ENCODE measurements around the gene IFNL4. TPM values are rescaled to one million over a fixed set of nuclear protein-coding genes. Genes with fewer than 3 reads are reported as not detected.

The IFNL4 gene
- total and polyA plus RNA-seq, 9 of the 15 experiments (the other 6 are each of a cell fraction or from before 2014, with no cell fraction given), result not detected

GRCh38 chr19:39251846-39252245, 3.2 kb upstream of the IFNL4 start:
- no peaks in the 10 kb centered on the region for H3K36me3 ChIP-seq (ENCODE audit: control insufficient read depth, insufficient read depth, low read length)
- ATAC-seq (no peak), FAIRE-seq (peak; percentile 55), DNase-seq (ENCODE audit: extremely low read depth in 1 of 4, low spot score in 3 of 4) (peak in 1 of 4 experiments; percentile 26)
- in situ Hi-C loops (cut with MboI), result no loop called here
- BruUV-seq (replicated peaks), result no TSS peak
- CTCF ChIA-PET (ENCODE audit: low intra/inter-chr PET ratio), result no interaction called here
- no peak overlapping the region for H3K9ac ChIP-seq (ENCODE audit: insufficient read depth in 1 of 2, low read depth in 2 of 2, low read length in 2 of 2)
- no peak overlapping the region for H3K4me2 ChIP-seq (ENCODE audit: insufficient read depth, low read length)
- H3K79me2 ChIP-seq (ENCODE audit: control insufficient read depth, insufficient read depth, low read length), result no peaks in the 10 kb centered on the region
- POLR2A ChIA-PET, result interaction anchor here (0.5 to 1.0 kb wide), 2 partner anchors 29 to 40 kb away, joined by 3 read pairs; no protein-coding TSS in a partner anchor
- no peak overlapping the region for H3K4me3 ChIP-seq
- H3K27me3 ChIP-seq (ENCODE audit: control insufficient read depth in 2 of 2, insufficient read depth in 2 of 2, low read length in 2 of 2), result no peaks in the 10 kb centered on the region
- TF ChIP-seq, protein P1, sequence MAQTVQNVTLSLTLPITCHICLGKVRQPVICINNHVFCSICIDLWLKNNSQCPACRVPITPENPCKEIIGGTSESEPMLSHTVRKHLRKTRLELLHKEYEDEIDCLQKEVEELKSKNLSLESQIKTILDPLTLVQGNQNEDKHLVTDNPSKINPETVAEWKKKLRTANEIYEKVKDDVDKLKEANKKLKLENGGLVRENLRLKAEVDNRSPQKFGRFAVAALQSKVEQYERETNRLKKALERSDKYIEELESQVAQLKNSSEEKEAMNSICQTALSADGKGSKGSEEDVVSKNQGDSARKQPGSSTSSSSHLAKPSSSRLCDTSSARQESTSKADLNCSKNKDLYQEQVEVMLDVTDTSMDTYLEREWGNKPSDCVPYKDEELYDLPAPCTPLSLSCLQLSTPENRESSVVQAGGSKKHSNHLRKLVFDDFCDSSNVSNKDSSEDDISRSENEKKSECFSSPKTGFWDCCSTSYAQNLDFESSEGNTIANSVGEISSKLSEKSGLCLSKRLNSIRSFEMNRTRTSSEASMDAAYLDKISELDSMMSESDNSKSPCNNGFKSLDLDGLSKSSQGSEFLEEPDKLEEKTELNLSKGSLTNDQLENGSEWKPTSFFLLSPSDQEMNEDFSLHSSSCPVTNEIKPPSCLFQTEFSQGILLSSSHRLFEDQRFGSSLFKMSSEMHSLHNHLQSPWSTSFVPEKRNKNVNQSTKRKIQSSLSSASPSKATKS (CRISPR knock-in tag; IDR thresholded peaks at IDR 0.05), result no peak
- TF ChIP-seq RBM25 (IDR thresholded peaks at IDR 0.05; ENCODE audit: low read depth, low read length, severe bottlenecking) (peak; percentile 18), ZKSCAN8 (CRISPR knock-in tag; IDR thresholded peaks at IDR 0.05) (peak; percentile 2; the same call in 1 of the 2 replicates), CXXC5 (CRISPR knock-in tag; IDR thresholded peaks at IDR 0.05) (peak; percentile 17)
- H2AFZ ChIP-seq (ENCODE audit: low read depth, low read length), result peak overlapping the region; percentile 52
- H3K4me1 ChIP-seq (replicated peaks in 1 of 2; ENCODE audit: control insufficient read depth in 2 of 2, insufficient read depth in 2 of 2, low read length in 2 of 2), result peaks cover 44 to 56% of the 10 kb centered on the region in 2 experiments
- WGBS (ENCODE audit: insufficient coverage, low coverage, missing lambda C conversion rate), result 34% methylated on average over 3 of the region's 3 CpGs
- H3K27ac ChIP-seq (ENCODE audit: extremely low read depth, low read depth, low read length), result no peak overlapping the region
- no peaks in the 10 kb centered on the region for H4K20me1 ChIP-seq (replicated peaks; ENCODE audit: control insufficient read depth, insufficient read depth, low read length)
- intact Hi-C loops (cut with micrococcal nuclease), result loop anchor here (10.0 kb wide), 1 partner anchor 53 kb away; no protein-coding TSS in a partner anchor
- H3K9me3 ChIP-seq (replicated peaks; ENCODE audit: control insufficient read depth, insufficient read depth, low read depth, low read length), result no peaks in the 10 kb centered on the region
- no peaks in the 10 kb centered on the region for H3K9me1 ChIP-seq (ENCODE audit: control insufficient read depth, insufficient read depth, low read length)

Data from K562 (cell line).